ENCODE data around the gene ZBTB21.
A peak's percentile ranks its signal among the peaks of the same experiment; 100 is the strongest.

DNA sequence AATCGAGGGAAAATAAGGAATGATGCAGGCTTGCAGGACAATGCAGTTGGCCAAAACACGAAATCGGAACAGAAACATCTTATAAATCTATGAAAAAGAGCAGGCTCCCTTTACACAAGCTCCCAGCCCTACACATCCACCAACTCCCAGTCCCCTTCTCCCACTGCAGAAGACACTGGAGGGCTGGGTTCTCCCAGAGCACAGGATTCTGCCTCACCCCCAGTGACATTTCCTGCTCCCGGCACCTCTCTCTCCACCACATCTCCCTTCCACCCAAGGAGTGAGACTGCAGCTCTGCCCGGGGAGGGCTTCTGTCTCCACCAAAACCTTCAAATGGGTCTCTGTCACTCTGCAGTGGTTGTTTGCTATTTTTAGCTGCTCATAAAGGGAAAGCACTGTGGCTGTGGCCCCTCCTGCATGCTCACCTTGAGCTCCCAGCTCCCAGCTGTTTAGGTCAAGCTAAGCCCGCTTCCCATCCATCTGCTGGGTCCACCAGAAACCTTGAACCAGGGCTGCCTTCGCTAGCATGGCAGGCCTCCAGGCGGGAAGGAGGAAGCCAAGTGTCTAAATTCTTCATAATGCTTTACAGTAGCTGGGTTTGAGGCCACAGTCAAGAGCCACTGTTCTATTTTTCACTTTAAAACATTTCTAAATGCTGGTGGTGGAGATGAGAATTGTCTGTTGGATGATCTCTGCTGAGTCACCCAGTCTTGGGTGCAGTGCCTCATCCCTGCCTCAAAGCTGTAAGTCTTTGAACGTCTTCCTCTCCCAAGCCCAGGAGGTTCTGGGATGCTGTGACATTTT, 53.0 kb downstream of the ZBTB21 start:
- TF ChIP-seq POLR2A (IDR thresholded peaks at IDR 0.05) (no peak), POLR2AphosphoS5 (IDR thresholded peaks at IDR 0.05) (peak; percentile 56 to 87 (median 82))
- TF ChIP-seq, protein P1, sequence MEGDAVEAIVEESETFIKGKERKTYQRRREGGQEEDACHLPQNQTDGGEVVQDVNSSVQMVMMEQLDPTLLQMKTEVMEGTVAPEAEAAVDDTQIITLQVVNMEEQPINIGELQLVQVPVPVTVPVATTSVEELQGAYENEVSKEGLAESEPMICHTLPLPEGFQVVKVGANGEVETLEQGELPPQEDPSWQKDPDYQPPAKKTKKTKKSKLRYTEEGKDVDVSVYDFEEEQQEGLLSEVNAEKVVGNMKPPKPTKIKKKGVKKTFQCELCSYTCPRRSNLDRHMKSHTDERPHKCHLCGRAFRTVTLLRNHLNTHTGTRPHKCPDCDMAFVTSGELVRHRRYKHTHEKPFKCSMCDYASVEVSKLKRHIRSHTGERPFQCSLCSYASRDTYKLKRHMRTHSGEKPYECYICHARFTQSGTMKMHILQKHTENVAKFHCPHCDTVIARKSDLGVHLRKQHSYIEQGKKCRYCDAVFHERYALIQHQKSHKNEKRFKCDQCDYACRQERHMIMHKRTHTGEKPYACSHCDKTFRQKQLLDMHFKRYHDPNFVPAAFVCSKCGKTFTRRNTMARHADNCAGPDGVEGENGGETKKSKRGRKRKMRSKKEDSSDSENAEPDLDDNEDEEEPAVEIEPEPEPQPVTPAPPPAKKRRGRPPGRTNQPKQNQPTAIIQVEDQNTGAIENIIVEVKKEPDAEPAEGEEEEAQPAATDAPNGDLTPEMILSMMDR (IDR thresholded peaks at IDR 0.05 in 8 of 11, conservative IDR thresholded peaks at IDR 0.05 in 3 of 11), result no peak

Data from spleen (tissue), 7 donors.